Activated CD4-positive, alpha-beta memory T cell treated with anti-CD3 and anti-CD28 coated beads for 36 hours (primary cell): ENCODE data around the gene TTL. TPM values are rescaled to one million over a fixed set of nuclear protein-coding genes. Genes with fewer than 3 reads are reported as not detected.
"Not testable (repeated sequence)": the region's sequence is repeated elsewhere in the genome, so short reads cannot be mapped to it uniquely, and the experiment has no call there.

Source experiments
- CTCF ChIA-PET: fragments of 350-600 bp; sonication (Branson Sonifier 250); formaldehyde crosslinking; loops from one replicate; lab custom pipeline; 2021; ENCODE audit warnings: antibody characterized with exemption, inconsistent platforms; lab: Charles Lee
- POLR2A ChIA-PET: fragments of 350-600 bp; sonication (Branson Sonifier 250); formaldehyde crosslinking; loops from one replicate; lab custom pipeline; 2021; ENCODE audit warnings: antibody characterized with exemption; lab: Charles Lee
- DNase-seq: peaks from one replicate; pipeline ENCODE4 v3.0.0-alpha.2; 2020
- H3K27ac Mint-ChIP-seq: one replicate; pipeline ENCODE4 v1.8.0; 2021; ENCODE audit warnings: mixed read lengths
- H3K27me3 Mint-ChIP-seq: one replicate; pipeline ENCODE4 v1.8.0; 2021; ENCODE audit warnings: mixed read lengths
- H3K36me3 Mint-ChIP-seq: one replicate; pipeline ENCODE4 v1.8.0; 2021; ENCODE audit warnings: mixed read lengths
- H3K4me1 Mint-ChIP-seq: one replicate; pipeline ENCODE4 v1.8.0; 2021; ENCODE audit warnings: low read depth, mixed read lengths
- H3K4me3 Mint-ChIP-seq: one replicate; pipeline ENCODE4 v1.8.0; 2021; ENCODE audit warnings: mild to moderate bottlenecking, mixed read lengths
- H3K9me3 Mint-ChIP-seq: one replicate; pipeline ENCODE4 v1.8.0; 2021; ENCODE audit warnings: mixed read lengths
- intact Hi-C: fragments of 100-400 bp; cut with micrococcal nuclease; formaldehyde crosslinking; loops from one replicate; pipeline ENCODE4 v1.15.1; 2023
- total RNA-seq, 2 experiments: library from RNA; stranded (reverse); gene quantifications; one replicate each; pipeline ENCODE4 v1.2.3, GENCODE V29; 2021

Gene TTL
- total RNA-seq, 2 experiments from 2014 or later = 36.7 to 39.0 TPM

- Mint-ChIP-seq H3K27ac (no peak overlapping the region), H3K27me3 (no peaks in the 10 kb centered on the region), H3K4me1 (no peaks in the 10 kb centered on the region), H3K36me3 (peaks cover 33% of the 10 kb centered on the region), H3K4me3 (no peak overlapping the region), H3K9me3 (no peaks in the 10 kb centered on the region)
- intact Hi-C loops = no loop called here
- ChIA-PET POLR2A (no interaction called here), CTCF (no interaction called here)
- DNase-seq = no peak
Measured at GRCh38 chr2:112530728-112531127, 48.8 kb downstream of the TTL start.

DNA sequence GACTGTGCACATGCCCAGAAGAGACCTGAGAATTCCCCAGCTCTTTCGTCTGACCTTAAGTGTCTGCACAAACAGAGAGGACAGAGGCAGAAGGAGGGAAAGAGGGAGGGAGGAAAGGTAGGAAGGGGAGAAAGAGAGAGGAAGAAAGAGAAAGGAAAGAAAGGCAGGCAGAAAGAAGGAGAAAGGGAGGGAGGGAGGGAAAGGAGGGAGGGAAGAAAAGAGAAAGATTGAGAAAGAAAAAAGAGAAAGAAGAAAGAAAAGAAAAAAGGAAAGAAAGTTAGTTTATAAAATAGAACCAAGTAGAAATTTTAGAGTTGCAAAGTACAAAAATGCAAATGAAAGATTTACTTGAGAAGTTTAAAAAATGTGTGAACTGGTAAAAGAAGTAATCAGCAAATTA lies 52.9 kb downstream of the TTL start:
- POLR2A ChIA-PET = interaction anchor here (0.6 kb wide), 1 partner anchor 13 kb away, joined by 4 read pairs; no protein-coding TSS in a partner anchor
- CTCF ChIA-PET = no interaction called here

DNA sequence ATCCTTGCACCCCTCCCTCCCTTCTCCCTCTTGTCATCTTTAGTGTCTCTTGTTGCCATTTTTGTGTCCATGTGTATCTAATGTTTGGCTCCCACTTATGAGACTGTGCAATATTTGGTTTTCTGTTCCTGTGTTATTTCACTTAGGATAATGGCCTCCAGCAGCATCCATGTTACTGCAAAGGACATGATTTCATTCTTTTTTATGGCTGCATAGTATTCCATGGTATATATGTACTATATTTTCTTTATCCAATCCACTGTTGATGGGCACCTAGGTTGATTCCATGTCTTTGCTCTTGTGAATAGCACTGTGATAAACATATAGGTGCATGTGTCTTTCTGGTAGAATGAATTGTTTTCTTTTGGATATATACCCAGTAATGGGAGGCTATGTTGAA lies 54.7 kb downstream of the TTL start:
- peaks cover 11% of the 10 kb centered on the region for H3K4me1 Mint-ChIP-seq
- H3K9me3 Mint-ChIP-seq, POLR2A ChIA-PET, intact Hi-C loops, H3K4me3 Mint-ChIP-seq, H3K27me3 Mint-ChIP-seq, H3K36me3 Mint-ChIP-seq, DNase-seq, H3K27ac Mint-ChIP-seq, CTCF ChIA-PET: not testable (repeated sequence)

More for the DNA sequence above, 52.9 kb downstream of the TTL start:
- intact Hi-C loops = no loop called here
- H3K36me3 Mint-ChIP-seq = peaks cover 17% of the 10 kb centered on the region
- no peaks in the 10 kb centered on the region for H3K27me3 Mint-ChIP-seq
- peaks cover 3% of the 10 kb centered on the region for H3K9me3 Mint-ChIP-seq
- H3K4me3 Mint-ChIP-seq = no peak overlapping the region
- H3K4me1 Mint-ChIP-seq = no peaks in the 10 kb centered on the region
- H3K27ac Mint-ChIP-seq = no peak overlapping the region
- DNase-seq = no peak

GRCh38 chr2:112539306-112539705 lies 57.4 kb downstream of the TTL start:
- peaks cover 11% of the 10 kb centered on the region for H3K4me1 Mint-ChIP-seq
- POLR2A ChIA-PET = no interaction called here
- DNase-seq = no peak
- no peaks in the 10 kb centered on the region for H3K27me3 Mint-ChIP-seq
- H3K9me3 Mint-ChIP-seq = peaks cover 3% of the 10 kb centered on the region
- intact Hi-C loops = no loop called here
- peaks cover 4% of the 10 kb centered on the region for H3K36me3 Mint-ChIP-seq
- H3K27ac Mint-ChIP-seq = no peak overlapping the region
- CTCF ChIA-PET = no interaction called here
- no peak overlapping the region for H3K4me3 Mint-ChIP-seq

DNA sequence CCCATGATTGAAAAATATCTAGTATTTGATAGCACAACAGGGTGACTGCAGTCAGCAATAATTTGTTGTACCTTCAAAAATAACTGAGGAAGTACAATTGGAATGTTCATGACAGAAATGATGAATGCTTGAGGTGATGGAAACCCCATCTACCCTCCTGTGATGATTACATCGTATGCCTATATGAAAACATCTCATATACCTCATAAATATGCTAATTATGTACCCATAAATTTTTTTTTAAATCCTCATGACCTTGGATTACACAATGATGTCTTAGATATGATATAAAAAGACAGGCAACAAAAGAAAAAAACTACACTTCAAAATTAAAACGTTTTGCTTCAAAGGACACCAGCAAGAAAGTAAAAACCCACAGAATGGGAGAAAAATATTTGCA lies 59.0 kb downstream of the TTL start:
- ChIA-PET CTCF (no interaction called here), POLR2A (no interaction called here)
- DNase-seq = no peak
- Mint-ChIP-seq H3K27ac (no peak overlapping the region), H3K36me3 (peaks cover 2% of the 10 kb centered on the region), H3K4me3 (no peak overlapping the region), H3K4me1 (peaks cover 17% of the 10 kb centered on the region), H3K9me3 (peaks cover 3% of the 10 kb centered on the region), H3K27me3 (no peaks in the 10 kb centered on the region)
- intact Hi-C loops = loop anchor here (5.0 to 10.0 kb wide), 4 partner anchors 264 to 659 kb away; partner anchors contain the start of genes ANAPC1, ZC3H6 and ZC3H8

DNA sequence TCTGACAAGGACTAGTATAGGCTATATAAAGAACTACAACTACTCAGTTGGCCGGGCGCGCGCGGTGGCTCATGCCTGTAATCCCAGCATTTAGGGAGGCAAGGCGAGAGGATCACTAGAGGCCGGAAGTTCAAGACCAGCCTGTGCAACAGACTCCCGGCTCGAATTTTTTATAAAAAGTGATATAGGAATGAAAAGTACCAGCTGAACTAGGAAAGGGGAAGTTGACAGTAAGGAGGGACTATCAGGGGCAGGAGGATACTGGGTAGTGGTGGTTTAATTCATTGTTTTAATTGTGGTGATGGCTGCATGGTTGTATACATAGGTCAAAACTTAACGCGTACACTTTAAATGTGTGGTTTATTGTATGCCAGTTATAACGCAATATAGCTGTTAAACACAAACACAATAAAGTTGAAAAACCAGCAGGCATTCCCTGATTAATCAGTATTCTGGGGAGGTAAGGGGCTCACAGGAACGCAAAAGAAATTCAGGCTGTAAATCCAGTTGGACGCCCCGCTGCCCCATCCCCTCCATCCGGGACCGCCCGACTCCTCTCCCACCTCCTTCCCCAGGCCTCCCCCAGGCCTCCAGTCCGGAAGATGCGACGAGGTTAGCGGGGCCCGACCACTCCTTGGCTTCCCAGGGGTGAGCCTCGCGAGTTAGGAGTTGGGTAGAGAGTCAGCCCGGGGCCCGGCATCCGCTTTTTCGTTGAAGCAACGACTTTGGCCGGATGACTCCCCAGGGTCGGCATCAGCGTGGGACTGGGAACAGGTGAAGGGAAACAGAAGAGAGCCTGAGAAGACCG lies 59.6 kb downstream of the TTL start:
- no peak overlapping the region for H3K27ac Mint-ChIP-seq
- H3K4me3 Mint-ChIP-seq = no peak overlapping the region
- CTCF ChIA-PET = interaction anchor here (1.6 kb wide), 1 partner anchor 61 kb away, joined by 6 read pairs; no protein-coding TSS in a partner anchor
- intact Hi-C loops = loop anchor here (1.0 to 10.0 kb wide), 8 partner anchors 43 to 659 kb away; partner anchors contain the start of genes ANAPC1, CHCHD5, SLC20A1 and TMEM87B
- H3K27me3 Mint-ChIP-seq = no peaks in the 10 kb centered on the region
- peaks cover 2% of the 10 kb centered on the region for H3K9me3 Mint-ChIP-seq
- POLR2A ChIA-PET = interaction anchor here (1.0 kb wide), 1 partner anchor 658 kb away, joined by 4 read pairs; no protein-coding TSS in a partner anchor
- H3K36me3 Mint-ChIP-seq = peaks cover 2% of the 10 kb centered on the region
- H3K4me1 Mint-ChIP-seq = peaks cover 19% of the 10 kb centered on the region
- peak; percentile 78 for DNase-seq

GRCh38 chr2:112542123-112542983 lies 60.4 kb downstream of the TTL start, which contains the start of gene POLR1B:
TSS of gene POLR1B (plus strand) at chr2:112542465. CDS start at chr2:112542495, 30 bp downstream.
- intact Hi-C loops = loop anchor here (1.0 to 10.0 kb wide), 8 partner anchors 42 to 660 kb away; partner anchors contain the start of genes ANAPC1, CHCHD5, SLC20A1 and TMEM87B
- CTCF ChIA-PET = interaction anchor here (0.5 to 1.6 kb wide), 2 partner anchors 61 to 542 kb away, joined by 3 to 6 read pairs; no protein-coding TSS in a partner anchor
- Mint-ChIP-seq H3K27me3 (no peaks in the 10 kb centered on the region), H3K9me3 (no peaks in the 10 kb centered on the region), H3K36me3 (peaks cover 9% of the 10 kb centered on the region), H3K4me1 (peaks cover 21% of the 10 kb centered on the region), H3K4me3 (no peak within 1 kb of the TSS), H3K27ac (no peak within 1 kb of the TSS)
- DNase-seq = peak; percentile 84
- POLR2A ChIA-PET = interaction anchor here (1.0 kb wide), 1 partner anchor 659 kb away, joined by 4 read pairs; no protein-coding TSS in a partner anchor

DNA sequence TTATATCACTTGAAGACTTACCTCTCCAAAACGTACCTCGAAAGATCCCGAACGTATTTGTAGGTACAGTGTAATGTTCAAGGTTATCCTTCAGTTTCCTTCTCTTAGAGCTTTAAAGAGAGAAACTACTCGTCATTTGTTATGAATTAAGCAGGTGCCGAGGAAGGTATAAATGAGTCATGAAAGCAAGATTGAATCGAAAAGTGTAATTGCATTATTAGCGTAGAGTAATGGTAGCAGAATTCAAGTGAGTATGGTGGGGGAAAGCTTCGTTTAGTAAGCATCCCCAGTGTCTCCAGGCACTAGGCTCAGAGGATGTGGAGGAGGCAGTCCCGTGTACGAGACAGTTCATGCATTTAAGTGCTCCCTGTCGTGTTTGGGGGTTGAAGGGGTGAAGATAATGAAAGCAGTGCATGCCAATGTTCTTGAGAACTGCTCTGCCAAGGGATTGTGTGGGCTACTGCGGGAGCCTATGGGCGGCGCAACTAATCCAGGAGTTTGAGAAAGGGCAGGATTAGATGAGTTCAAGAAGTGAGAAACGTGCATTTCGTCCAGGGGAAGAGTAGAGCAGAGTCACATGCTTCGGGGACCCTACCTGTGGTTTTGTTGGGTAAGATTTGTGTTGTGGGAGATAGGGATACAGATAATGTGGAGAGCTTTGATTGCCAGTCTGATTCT lies 61.2 kb downstream of the TTL start:
- H3K36me3 Mint-ChIP-seq = peaks cover 14% of the 10 kb centered on the region
- no peak overlapping the region for H3K27ac Mint-ChIP-seq
- H3K9me3 Mint-ChIP-seq = no peaks in the 10 kb centered on the region
- DNase-seq = peak; percentile 31
- ChIA-PET POLR2A (interaction anchor here (1.0 to 1.1 kb wide), 2 partner anchors 44 to 660 kb away, joined by 3 to 4 read pairs; no protein-coding TSS in a partner anchor), CTCF (interaction anchor here (0.5 to 1.6 kb wide), 2 partner anchors 62 to 541 kb away, joined by 3 to 6 read pairs; no protein-coding TSS in a partner anchor)
- peaks cover 21% of the 10 kb centered on the region for H3K4me1 Mint-ChIP-seq
- intact Hi-C loops = loop anchor here (1.0 to 10.0 kb wide), 8 partner anchors 41 to 661 kb away; partner anchors contain the start of genes ANAPC1, CHCHD5, SLC20A1 and TMEM87B
- H3K4me3 Mint-ChIP-seq = no peak overlapping the region
- H3K27me3 Mint-ChIP-seq = no peaks in the 10 kb centered on the region

- intact Hi-C loops = loop anchor here (10.0 kb wide), 1 partner anchor 293 kb away; the partner anchor contains the start of gene ZC3H8
- H3K9me3 Mint-ChIP-seq = no peaks in the 10 kb centered on the region
- ChIA-PET CTCF (interaction anchor here (1.6 kb wide), 1 partner anchor 66 kb away, joined by 4 read pairs; no protein-coding TSS in a partner anchor), POLR2A (no interaction called here)
- no peak overlapping the region for H3K4me3 Mint-ChIP-seq
- DNase-seq = no peak
- no peaks in the 10 kb centered on the region for H3K27me3 Mint-ChIP-seq
- no peak overlapping the region for H3K27ac Mint-ChIP-seq
- peaks cover 43% of the 10 kb centered on the region for H3K36me3 Mint-ChIP-seq
- peaks cover 14% of the 10 kb centered on the region for H3K4me1 Mint-ChIP-seq
Measured at GRCh38 chr2:112547333-112547732, 65.4 kb downstream of the TTL start.

GRCh38 chr2:112548980-112549379 lies 67.0 kb downstream of the TTL start:
- POLR2A ChIA-PET = no interaction called here
- Mint-ChIP-seq H3K4me1 (peaks cover 14% of the 10 kb centered on the region), H3K9me3 (no peaks in the 10 kb centered on the region), H3K36me3 (peaks cover 53% of the 10 kb centered on the region), H3K4me3 (no peak overlapping the region), H3K27ac (no peak overlapping the region), H3K27me3 (no peaks in the 10 kb centered on the region)
- no peak for DNase-seq
- intact Hi-C loops = loop anchor here (10.0 kb wide), 1 partner anchor 294 kb away; the partner anchor contains the start of gene ZC3H8
- CTCF ChIA-PET = no interaction called here

DNA sequence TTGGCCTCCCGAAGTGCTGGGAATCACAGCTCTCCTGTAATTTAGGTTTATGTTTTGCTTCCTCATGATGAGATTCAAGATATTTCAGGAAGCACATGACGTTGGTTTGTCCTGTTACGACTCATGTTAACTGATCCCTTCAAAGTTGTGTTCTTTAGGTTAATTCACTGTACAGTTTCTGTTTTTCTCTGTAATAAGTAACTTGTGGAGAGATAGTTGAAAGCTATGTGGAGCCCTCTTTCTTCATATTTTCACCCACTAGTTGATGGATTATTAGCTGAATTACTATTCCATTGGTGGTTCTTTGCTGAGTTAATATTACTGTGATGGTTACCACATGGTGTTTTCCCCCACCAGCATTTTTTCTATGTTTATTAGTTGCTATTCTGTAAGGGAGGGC lies 84.1 kb downstream of the TTL start:
- no peak for DNase-seq
- H3K4me1 Mint-ChIP-seq = peaks cover 5% of the 10 kb centered on the region
- intact Hi-C loops = no loop called here
- H3K27me3 Mint-ChIP-seq = no peaks in the 10 kb centered on the region
- H3K36me3 Mint-ChIP-seq = peaks cover 65% of the 10 kb centered on the region
- POLR2A ChIA-PET = interaction anchor here (1.2 kb wide), 1 partner anchor 18 kb away, joined by 3 read pairs; the partner anchor contains the start of gene CHCHD5
- CTCF ChIA-PET = interaction anchor here (0.7 kb wide), 1 partner anchor 85 kb away, joined by 3 read pairs; no protein-coding TSS in a partner anchor
- H3K27ac Mint-ChIP-seq = peak overlapping the region; percentile 33
- no peak overlapping the region for H3K4me3 Mint-ChIP-seq
- H3K9me3 Mint-ChIP-seq = peaks cover 13% of the 10 kb centered on the region
